Endodermal cell (in vitro differentiated cells): Measurements from ENCODE around the gene FDPS. TPM values are rescaled to one million over a fixed set of nuclear protein-coding genes. Genes with fewer than 3 reads are reported as not detected.

Experiments used
- DNase-seq: peaks from one replicate; pipeline ENCODE4 v3.0.0-alpha.2; 2017
- H3K27ac ChIP-seq: 2 replicates; pipeline ENCODE4 v1.5.1; 2013; ENCODE audit warnings: mild to moderate bottlenecking, low read depth, low read length, moderate library complexity
- H3K27me3 ChIP-seq: 2 replicates; pipeline ENCODE4 v1.6.1; 2013; ENCODE audit warnings: mild to moderate bottlenecking, low read length, moderate library complexity; ENCODE audit not compliant: insufficient read depth, control insufficient read depth, poor library complexity, severe bottlenecking
- H3K36me3 ChIP-seq: 2 replicates; pipeline ENCODE4 v1.7.0; 2013; ENCODE audit warnings: mild to moderate bottlenecking, low read length, moderate library complexity; ENCODE audit not compliant: control insufficient read depth, insufficient read depth
- H3K4me1 ChIP-seq: one replicate; pipeline ENCODE4 v1.7.0; 2013; ENCODE audit warnings: low read length; ENCODE audit not compliant: control insufficient read depth, insufficient read depth
- H3K4me3 ChIP-seq: 2 replicates; pipeline ENCODE4 v1.5.1; 2013; ENCODE audit warnings: mild to moderate bottlenecking, low read length, moderate library complexity
- H3K9ac ChIP-seq: 2 replicates; pipeline ENCODE4 v1.6.1; 2013; ENCODE audit warnings: mild to moderate bottlenecking, low read length, moderate library complexity; ENCODE audit not compliant: poor library complexity, severe bottlenecking; ENCODE audit errors: extremely low read depth
- H3K9me3 ChIP-seq: 2 replicates; pipeline ENCODE4 v1.6.1; 2013; ENCODE audit warnings: mild to moderate bottlenecking, low read length, moderate library complexity; ENCODE audit not compliant: control insufficient read depth
- H3K27ac Mint-ChIP-seq: 2 replicates; pipeline ENCODE4 v1.8.0; 2020; ENCODE audit warnings: mixed read lengths
- H3K27me3 Mint-ChIP-seq: 2 replicates; pipeline ENCODE4 v1.8.0; 2021; ENCODE audit warnings: mild to moderate bottlenecking, mixed read lengths; ENCODE audit not compliant: insufficient read depth
- H3K36me3 Mint-ChIP-seq: 2 replicates; pipeline ENCODE4 v1.8.0; 2020; ENCODE audit warnings: low read depth, mixed read lengths
- H3K4me1 Mint-ChIP-seq: 2 replicates; pipeline ENCODE4 v1.8.0; 2020; ENCODE audit warnings: mixed read lengths
- H3K4me3 Mint-ChIP-seq: 2 replicates; pipeline ENCODE4 v1.8.0; 2020; ENCODE audit warnings: mild to moderate bottlenecking, moderate library complexity, mixed read lengths
- H3K9me3 Mint-ChIP-seq: 2 replicates; pipeline ENCODE4 v1.8.0; 2020; ENCODE audit warnings: mild to moderate bottlenecking, mixed read lengths
- WGBS, 2 experiments: methylation state at CpG; one replicate each; pipeline versions ENCODE4 v1.1.5 to v1.1.7; 2013; ENCODE audit warnings: missing lambda C conversion rate in 2 of 2, mixed read lengths in 1 of 2; ENCODE audit not compliant: insufficient coverage in 1 of 2, insufficient read length in 1 of 2; 5-methylcytosine and 5-hydroxymethylcytosine counted together
- total RNA-seq, 2 donors: library from RNA; stranded (reverse); fragmentation: NEBNext Ultra II Directional in 1 of 2; extraction: Animal tissue kit (Norgen Biotek cat#: 25700) in 1 of 2; gene quantifications; 2 replicates in 1 of 2; 3 replicates in 1 of 2; pipeline ENCODE4 v1.2.1, GENCODE V29; 2021
- TF ChIP-seq, protein P1 (sequence below): fragments of 200-600 bp; sonication (generic); conservative IDR thresholded peaks from 2 replicates; pipeline ENCODE4 v1.5.0; 2021; ENCODE audit warnings: antibody characterized with exemption, mild to moderate bottlenecking

FDPS gene
- total RNA-seq, 2 donors from 2014 or later, result 247 to 250 TPM

- TF ChIP-seq, protein P1, sequence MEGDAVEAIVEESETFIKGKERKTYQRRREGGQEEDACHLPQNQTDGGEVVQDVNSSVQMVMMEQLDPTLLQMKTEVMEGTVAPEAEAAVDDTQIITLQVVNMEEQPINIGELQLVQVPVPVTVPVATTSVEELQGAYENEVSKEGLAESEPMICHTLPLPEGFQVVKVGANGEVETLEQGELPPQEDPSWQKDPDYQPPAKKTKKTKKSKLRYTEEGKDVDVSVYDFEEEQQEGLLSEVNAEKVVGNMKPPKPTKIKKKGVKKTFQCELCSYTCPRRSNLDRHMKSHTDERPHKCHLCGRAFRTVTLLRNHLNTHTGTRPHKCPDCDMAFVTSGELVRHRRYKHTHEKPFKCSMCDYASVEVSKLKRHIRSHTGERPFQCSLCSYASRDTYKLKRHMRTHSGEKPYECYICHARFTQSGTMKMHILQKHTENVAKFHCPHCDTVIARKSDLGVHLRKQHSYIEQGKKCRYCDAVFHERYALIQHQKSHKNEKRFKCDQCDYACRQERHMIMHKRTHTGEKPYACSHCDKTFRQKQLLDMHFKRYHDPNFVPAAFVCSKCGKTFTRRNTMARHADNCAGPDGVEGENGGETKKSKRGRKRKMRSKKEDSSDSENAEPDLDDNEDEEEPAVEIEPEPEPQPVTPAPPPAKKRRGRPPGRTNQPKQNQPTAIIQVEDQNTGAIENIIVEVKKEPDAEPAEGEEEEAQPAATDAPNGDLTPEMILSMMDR, result peak; percentile 6
- Histone ChIP-seq H3K36me3 (no peaks in the 10 kb centered on the region), H3K27ac (no peak overlapping the region), H3K9ac (no peak overlapping the region), H3K4me3 (no peak overlapping the region), H3K4me1 (peaks cover 6% of the 10 kb centered on the region), H3K9me3 (no peaks in the 10 kb centered on the region), H3K27me3 (no peaks in the 10 kb centered on the region)
- 56 to 63% methylated on average over 4 to 10 of the region's 10 CpGs for WGBS, 2 experiments
- no peak overlapping the region for H3K27ac Mint-ChIP-seq
- peaks cover 4% of the 10 kb centered on the region for H3K27me3 Mint-ChIP-seq
- no peaks in the 10 kb centered on the region for H3K9me3 Mint-ChIP-seq
- peak overlapping the region; percentile 63 for H3K4me3 Mint-ChIP-seq
- no peak for DNase-seq
- peaks cover 5% of the 10 kb centered on the region for H3K36me3 Mint-ChIP-seq
- peaks cover 15% of the 10 kb centered on the region for H3K4me1 Mint-ChIP-seq
Measured at GRCh38 chr1:155278689-155279160, 29.9 kb upstream of the FDPS start.

DNA sequence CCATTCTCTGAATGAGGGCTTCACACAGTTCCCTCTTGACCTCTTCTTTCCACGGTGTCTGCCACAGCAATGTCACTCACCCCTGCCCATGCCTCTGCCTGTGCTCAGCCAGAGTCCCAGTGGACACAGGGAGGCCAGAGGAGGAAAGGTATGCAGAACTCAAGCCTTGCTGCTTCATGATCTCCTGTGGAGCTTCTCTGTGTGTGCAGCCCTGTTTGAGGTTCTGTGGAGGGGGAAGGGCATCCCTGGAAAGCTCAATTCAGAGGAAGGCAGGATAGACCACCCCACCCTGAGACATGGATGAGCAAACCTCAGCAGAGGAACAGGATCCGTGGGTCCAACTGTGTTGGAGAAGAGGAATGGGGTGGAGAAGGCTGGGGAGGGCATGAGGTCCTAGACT is 29.4 kb upstream of the FDPS start:
- Histone ChIP-seq H3K27ac (no peak overlapping the region), H3K27me3 (no peaks in the 10 kb centered on the region), H3K9me3 (no peaks in the 10 kb centered on the region), H3K9ac (no peak overlapping the region), H3K4me1 (peaks cover 6% of the 10 kb centered on the region), H3K4me3 (no peak overlapping the region), H3K36me3 (no peaks in the 10 kb centered on the region)
- 79% methylated on average over 2 of the region's 2 CpGs; no CpG with 5 or more reads in 1 of the 2 experiments for WGBS, 2 experiments
- H3K27me3 Mint-ChIP-seq, result peaks cover 4% of the 10 kb centered on the region
- H3K36me3 Mint-ChIP-seq, result peaks cover 5% of the 10 kb centered on the region
- TF ChIP-seq, protein P1, result no peak
- no peak overlapping the region for H3K4me3 Mint-ChIP-seq
- DNase-seq, result no peak
- H3K9me3 Mint-ChIP-seq, result no peaks in the 10 kb centered on the region
- H3K4me1 Mint-ChIP-seq, result peaks cover 13% of the 10 kb centered on the region
- H3K27ac Mint-ChIP-seq, result no peak overlapping the region

DNA sequence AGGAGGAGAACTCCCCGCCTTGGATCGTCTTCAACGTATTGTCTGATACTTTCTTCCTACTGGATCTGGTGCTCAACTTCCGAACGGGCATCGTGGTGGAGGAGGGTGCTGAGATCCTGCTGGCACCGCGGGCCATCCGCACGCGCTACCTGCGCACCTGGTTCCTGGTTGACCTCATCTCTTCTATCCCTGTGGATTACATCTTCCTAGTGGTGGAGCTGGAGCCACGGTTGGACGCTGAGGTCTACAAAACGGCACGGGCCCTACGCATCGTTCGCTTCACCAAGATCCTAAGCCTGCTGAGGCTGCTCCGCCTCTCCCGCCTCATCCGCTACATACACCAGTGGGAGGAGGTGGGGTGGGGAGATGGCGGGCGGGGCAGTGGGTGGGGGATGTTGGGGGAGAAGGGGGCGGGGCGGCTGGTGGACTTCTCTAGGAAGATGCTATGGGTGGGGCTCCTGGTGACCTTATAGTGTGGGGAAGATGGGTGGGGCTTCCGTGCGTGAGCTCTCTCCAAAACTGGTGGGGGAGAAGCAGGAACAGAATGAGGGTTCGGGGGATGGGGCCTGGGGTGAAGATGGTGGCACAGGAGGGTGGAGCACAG is 26.1 kb upstream of the FDPS start:
- no peak overlapping the region for H3K4me3 Mint-ChIP-seq
- H3K9me3 Mint-ChIP-seq, result no peaks in the 10 kb centered on the region
- Histone ChIP-seq H3K27ac (no peak overlapping the region), H3K36me3 (no peaks in the 10 kb centered on the region), H3K9me3 (no peaks in the 10 kb centered on the region), H3K27me3 (no peaks in the 10 kb centered on the region), H3K4me3 (no peak overlapping the region), H3K9ac (no peak overlapping the region), H3K4me1 (peaks cover 6% of the 10 kb centered on the region)
- no peaks in the 10 kb centered on the region for H3K27me3 Mint-ChIP-seq
- H3K36me3 Mint-ChIP-seq, result peaks cover 5% of the 10 kb centered on the region
- peaks cover 13% of the 10 kb centered on the region for H3K4me1 Mint-ChIP-seq
- no peak overlapping the region for H3K27ac Mint-ChIP-seq
- TF ChIP-seq, protein P1, result no peak
- 93 to 96% methylated on average over 13 to 27 of the region's 29 CpGs for WGBS, 2 experiments
- no peak for DNase-seq
